IPS-NIHi11 (cell line): ENCODE measurements around the gene PRR5L.

Experiments used
- DNase-seq: peaks from one replicate; pipeline ENCODE4 v3.0.0; 2012; ENCODE audit warnings: mixed read lengths, low spot score

PRR5L gene

GRCh38 chr11:36402568-36403170 is 106.6 kb downstream of the PRR5L start:
- DNase-seq, result no peak

- DNase-seq, result no peak
These were observed 107.6 kb downstream of the PRR5L start for GRCh38 chr11:36403661-36404060.

GRCh38 chr11:36404831-36405230 is 108.7 kb downstream of the PRR5L start:
- DNase-seq, result no peak

- DNase-seq, result no peak
These were observed 109.7 kb downstream of the PRR5L start for GRCh38 chr11:36405585-36406367.

GRCh38 chr11:36407356-36407755 is 111.3 kb downstream of the PRR5L start:
- no peak for DNase-seq

GRCh38 chr11:36408498-36409136 is 112.5 kb downstream of the PRR5L start:
- DNase-seq, result no peak

- no peak for DNase-seq
These were observed 113.2 kb downstream of the PRR5L start for GRCh38 chr11:36409152-36409816.

- no peak for DNase-seq
These were observed 115.1 kb downstream of the PRR5L start for GRCh38 chr11:36411202-36411640.

GRCh38 chr11:36412781-36413383 is 116.8 kb downstream of the PRR5L start:
- no peak for DNase-seq

- DNase-seq, result no peak
These were observed 121.1 kb downstream of the PRR5L start for GRCh38 chr11:36417154-36417553.

GRCh38 chr11:36419791-36420424 is 123.8 kb downstream of the PRR5L start:
- DNase-seq, result no peak

- DNase-seq, result no peak
These were observed 125.6 kb downstream of the PRR5L start for GRCh38 chr11:36421546-36422155.

GRCh38 chr11:36425561-36426081 is 129.5 kb downstream of the PRR5L start:
- no peak for DNase-seq

GRCh38 chr11:36426226-36426848 is 130.2 kb downstream of the PRR5L start:
- DNase-seq, result no peak

- no peak for DNase-seq
These were observed 131.0 kb downstream of the PRR5L start for GRCh38 chr11:36427079-36427478.

- DNase-seq, result no peak
These were observed 131.8 kb downstream of the PRR5L start for GRCh38 chr11:36427876-36428275.

GRCh38 chr11:36431429-36432092 is 135.5 kb downstream of the PRR5L start:
- peak; percentile 35 for DNase-seq

GRCh38 chr11:36432093-36432469 is 136.0 kb downstream of the PRR5L start:
- DNase-seq, result no peak

GRCh38 chr11:36432738-36433137 is 136.7 kb downstream of the PRR5L start:
- no peak for DNase-seq

- DNase-seq, result no peak
These were observed 140.0 kb downstream of the PRR5L start for GRCh38 chr11:36436064-36436463.
